ENCODE data around the gene AXIN2. TPM values are rescaled to one million over a fixed set of nuclear protein-coding genes. Genes with fewer than 3 reads are reported as not detected.

AXIN2 gene
- polyA plus RNA-seq, 1 donor from 2014 or later, result 26.7 TPM

DNA sequence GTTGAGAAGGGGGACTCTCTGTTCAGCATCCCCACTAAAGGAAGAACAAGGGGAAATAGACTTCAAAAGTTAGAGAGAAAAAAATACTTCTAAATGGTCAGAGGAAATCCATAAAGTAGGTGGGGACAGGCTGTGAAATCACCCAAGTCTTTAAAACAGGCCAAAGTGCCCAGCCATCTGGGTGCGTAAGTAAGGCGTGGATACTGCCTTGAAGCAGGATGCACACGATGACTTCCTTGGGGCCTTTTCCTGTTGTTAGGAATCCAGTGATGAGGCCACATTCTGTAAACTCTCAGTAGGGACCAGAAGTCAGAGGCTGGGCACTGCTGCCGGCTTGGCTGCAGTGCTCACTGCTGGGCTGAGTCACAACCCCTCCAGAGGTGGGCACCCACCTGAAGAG is 9.2 kb downstream of the AXIN2 start:
- Histone ChIP-seq H2AFZ (ENCODE audit: low read depth, low read length) (no peak overlapping the region), H3F3A (ENCODE audit: insufficient read depth, low read length, poor library complexity, severe bottlenecking) (no peaks in the 10 kb centered on the region), H3K27ac (ENCODE audit: low read length) (no peak overlapping the region), H3K4me2 (ENCODE audit: low read length) (no peak overlapping the region), H3K27me3 (ENCODE audit: insufficient read depth, low read depth, low read length) (no peaks in the 10 kb centered on the region), H3K79me2 (replicated peaks; ENCODE audit: insufficient read depth, low read length) (peaks cover 53% of the 10 kb centered on the region), H3K9me2 (ENCODE audit: insufficient read depth, low read length) (no peaks in the 10 kb centered on the region), H3K9ac (ENCODE audit: low read length) (no peak overlapping the region), H3K4me3 (ENCODE audit: low read length) (no peak overlapping the region), H3K9me3 (ENCODE audit: low read length) (no peaks in the 10 kb centered on the region), H3K36me3 (ENCODE audit: insufficient read depth, low read length) (peaks cover 13% of the 10 kb centered on the region), H4K20me1 (ENCODE audit: insufficient read depth) (peaks cover 15% of the 10 kb centered on the region)
- no peak for TF ChIP-seq POLR2AphosphoS5 (IDR thresholded peaks at IDR 0.05)
- no peak for TF ChIP-seq EZH2 (IDR thresholded peaks at IDR 0.05; ENCODE audit: borderline replicate concordance, insufficient read depth, low read length, poor library complexity, severe bottlenecking)
- no peak for TF ChIP-seq REST (IDR thresholded peaks at IDR 0.05; ENCODE audit: borderline replicate concordance)
- no peak for TF ChIP-seq CTCF (IDR thresholded peaks at IDR 0.05; ENCODE audit: poor library complexity, severe bottlenecking)
- no peak for TF ChIP-seq TAF1 (IDR thresholded peaks at IDR 0.05; ENCODE audit: low read depth)
- TF ChIP-seq RAD21 (conservative IDR thresholded peaks at IDR 0.05), result no peak
- TF ChIP-seq SMC3 (conservative IDR thresholded peaks at IDR 0.05; ENCODE audit: poor library complexity), result no peak
- no peak for TF ChIP-seq EP300 (conservative IDR thresholded peaks at IDR 0.05; ENCODE audit: poor library complexity, severe bottlenecking)
- no peak for TF ChIP-seq MXI1 (conservative IDR thresholded peaks at IDR 0.05; ENCODE audit: poor library complexity, severe bottlenecking)

GRCh38 chr17:65551267-65552040 is 10.0 kb downstream of the AXIN2 start:
- no peak overlapping the region for H2AFZ ChIP-seq (ENCODE audit: low read depth, low read length)
- H3K9me2 ChIP-seq (ENCODE audit: insufficient read depth, low read length), result no peaks in the 10 kb centered on the region
- no peak overlapping the region for H3K4me3 ChIP-seq (ENCODE audit: low read length)
- H3K27me3 ChIP-seq (ENCODE audit: insufficient read depth, low read depth, low read length), result no peaks in the 10 kb centered on the region
- H3K9ac ChIP-seq (ENCODE audit: low read length), result no peak overlapping the region
- peaks cover 61% of the 10 kb centered on the region for H3K79me2 ChIP-seq (replicated peaks; ENCODE audit: insufficient read depth, low read length)
- H3K4me2 ChIP-seq (ENCODE audit: low read length), result no peak overlapping the region
- no peaks in the 10 kb centered on the region for H3K9me3 ChIP-seq (ENCODE audit: low read length)
- no peak overlapping the region for H3K27ac ChIP-seq (ENCODE audit: low read length)
- TF ChIP-seq EZH2 (IDR thresholded peaks at IDR 0.05; ENCODE audit: borderline replicate concordance, insufficient read depth, low read length, poor library complexity, severe bottlenecking) (no peak), RAD21 (conservative IDR thresholded peaks at IDR 0.05) (no peak), CTCF (IDR thresholded peaks at IDR 0.05; ENCODE audit: poor library complexity, severe bottlenecking) (no peak), SMC3 (conservative IDR thresholded peaks at IDR 0.05; ENCODE audit: poor library complexity) (no peak), MXI1 (conservative IDR thresholded peaks at IDR 0.05; ENCODE audit: poor library complexity, severe bottlenecking) (no peak)
- peaks cover 13% of the 10 kb centered on the region for H3K36me3 ChIP-seq (ENCODE audit: insufficient read depth, low read length)
- peaks cover 9% of the 10 kb centered on the region for H4K20me1 ChIP-seq (ENCODE audit: insufficient read depth)
- no peaks in the 10 kb centered on the region for H3F3A ChIP-seq (ENCODE audit: insufficient read depth, low read length, poor library complexity, severe bottlenecking)
